HuH-7.5 (cell line): ENCODE results near the gene MBLAC2.

Experiments
- DNase-seq: peaks from one replicate; pipeline ENCODE4 v3.0.0; 2011; ENCODE audit warnings: low spot score

Gene MBLAC2

GRCh38 chr5:90461288-90461687 is 13.3 kb downstream of the MBLAC2 start:
- DNase-seq: no peak

GRCh38 chr5:90446961-90447360 is 27.6 kb downstream of the MBLAC2 start:
- DNase-seq: no peak

GRCh38 chr5:90440644-90441043 is 33.9 kb downstream of the MBLAC2 start:
- DNase-seq: no peak

- DNase-seq: no peak
Observed at GRCh38 chr5:90438100-90438499, 36.5 kb downstream of the MBLAC2 start.

- no peak for DNase-seq
Observed at GRCh38 chr5:90437663-90438062, 36.9 kb downstream of the MBLAC2 start.

- DNase-seq: no peak
Observed at GRCh38 chr5:90434116-90434714, 40.4 kb downstream of the MBLAC2 start.

GRCh38 chr5:90424245-90424644 is 50.3 kb downstream of the MBLAC2 start:
- DNase-seq: no peak

- DNase-seq: peak; percentile 4
Observed at GRCh38 chr5:90421136-90421535, 53.4 kb downstream of the MBLAC2 start.

- no peak for DNase-seq
Observed at GRCh38 chr5:90418214-90418613, 56.4 kb downstream of the MBLAC2 start.

- DNase-seq: no peak
Observed at GRCh38 chr5:90410178-90410762, 64.3 kb downstream of the MBLAC2 start.

GRCh38 chr5:90409318-90410177 is 65.0 kb downstream of the MBLAC2 start, which contains the start of gene CETN3:
Gene CETN3 (minus strand): TSS chr5:90409756. CDS start chr5:90409661, 95 bp downstream.
- DNase-seq: peak; percentile 43

GRCh38 chr5:90408571-90409317 is 65.8 kb downstream of the MBLAC2 start:
- DNase-seq: peak; percentile 7
